Measurements from ENCODE around the gene NCOR1. TPM values are rescaled to one million over a fixed set of nuclear protein-coding genes. Genes with fewer than 3 reads are reported as not detected.
"Not testable (repeated sequence)": the region's sequence is repeated elsewhere in the genome, so short reads cannot be mapped to it uniquely, and the experiment has no call there.

NCOR1 gene
- total and polyA plus RNA-seq, 8 donors: 36.7 to 123 (median 49.5) TPM

DNA sequence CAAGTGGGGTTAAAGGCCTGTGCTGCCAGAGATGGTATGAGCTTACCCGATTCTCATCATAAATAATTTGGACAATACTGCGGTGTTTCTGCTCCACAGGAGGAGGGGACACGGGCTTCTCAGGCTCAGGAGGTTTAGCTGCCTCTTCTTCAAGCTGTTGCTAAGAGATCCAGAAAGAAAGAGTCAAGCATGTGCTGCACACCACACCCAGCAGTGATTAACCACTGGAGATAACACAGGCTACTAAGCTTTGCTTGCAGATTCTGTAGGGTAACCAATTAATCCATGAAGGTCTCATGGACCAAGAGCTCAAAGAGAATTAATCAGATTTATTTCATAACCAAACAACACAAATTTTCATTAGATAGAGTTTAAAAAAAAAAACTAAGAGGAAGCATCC, 56.6 kb downstream of the NCOR1 start:
- no peak for ATAC-seq
- Histone ChIP-seq H3K4me1 (no peaks in the 10 kb centered on the region), H3K9me3 (no peaks in the 10 kb centered on the region), H3K27me3 (no peaks in the 10 kb centered on the region), H3K36me3 (peaks cover 0 to 12% (median 5%) of the 10 kb centered on the region in 3 donors), H3K4me3 (no peak overlapping the region), H3K27ac (no peak overlapping the region)
- TF ChIP-seq, protein P1, sequence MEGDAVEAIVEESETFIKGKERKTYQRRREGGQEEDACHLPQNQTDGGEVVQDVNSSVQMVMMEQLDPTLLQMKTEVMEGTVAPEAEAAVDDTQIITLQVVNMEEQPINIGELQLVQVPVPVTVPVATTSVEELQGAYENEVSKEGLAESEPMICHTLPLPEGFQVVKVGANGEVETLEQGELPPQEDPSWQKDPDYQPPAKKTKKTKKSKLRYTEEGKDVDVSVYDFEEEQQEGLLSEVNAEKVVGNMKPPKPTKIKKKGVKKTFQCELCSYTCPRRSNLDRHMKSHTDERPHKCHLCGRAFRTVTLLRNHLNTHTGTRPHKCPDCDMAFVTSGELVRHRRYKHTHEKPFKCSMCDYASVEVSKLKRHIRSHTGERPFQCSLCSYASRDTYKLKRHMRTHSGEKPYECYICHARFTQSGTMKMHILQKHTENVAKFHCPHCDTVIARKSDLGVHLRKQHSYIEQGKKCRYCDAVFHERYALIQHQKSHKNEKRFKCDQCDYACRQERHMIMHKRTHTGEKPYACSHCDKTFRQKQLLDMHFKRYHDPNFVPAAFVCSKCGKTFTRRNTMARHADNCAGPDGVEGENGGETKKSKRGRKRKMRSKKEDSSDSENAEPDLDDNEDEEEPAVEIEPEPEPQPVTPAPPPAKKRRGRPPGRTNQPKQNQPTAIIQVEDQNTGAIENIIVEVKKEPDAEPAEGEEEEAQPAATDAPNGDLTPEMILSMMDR (IDR thresholded peaks at IDR 0.05): no peak
- intact Hi-C loops (cut with DNase I): no loop called here
- 90 to 91% methylated on average over 3 of the region's 3 CpGs for WGBS, 2 donors
- no peak for FAIRE-seq
- DNase-seq: no peak

DNA sequence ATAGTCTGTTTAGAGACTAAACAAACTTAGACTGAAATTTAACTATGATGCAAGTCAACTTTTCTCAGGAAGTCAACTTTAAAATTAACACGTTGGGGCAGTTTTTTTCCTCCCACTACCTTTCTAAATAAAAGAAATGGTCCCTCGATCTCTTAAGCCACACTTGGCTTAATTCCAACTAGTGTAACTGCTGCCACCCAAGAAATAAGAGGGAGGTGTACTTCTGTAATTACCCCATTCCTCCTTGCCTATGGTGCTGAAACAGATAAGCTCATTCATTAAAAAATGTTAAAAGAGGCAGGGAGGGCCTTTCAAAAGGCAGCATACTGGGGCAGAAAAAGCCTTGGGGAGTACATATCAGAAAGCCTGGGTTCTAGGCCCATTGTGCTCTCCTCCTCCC, 59.8 kb downstream of the NCOR1 start:
- H3K27me3 ChIP-seq: no peaks in the 10 kb centered on the region
- H3K27ac ChIP-seq: no peak overlapping the region
- DNase-seq (no peak), ATAC-seq (no peak), FAIRE-seq (no peak)
- H3K4me3 ChIP-seq: no peak overlapping the region
- peaks cover 0 to 34% (median 5%) of the 10 kb centered on the region in 3 donors for H3K36me3 ChIP-seq
- TF ChIP-seq, protein P1 (IDR thresholded peaks at IDR 0.05): no peak
- intact Hi-C loops (cut with DNase I): no loop called here
- no peaks in the 10 kb centered on the region for H3K4me1 ChIP-seq
- no peaks in the 10 kb centered on the region for H3K9me3 ChIP-seq
- 57 to 61% methylated on average over 2 of the region's 2 CpGs for WGBS, 2 donors

DNA sequence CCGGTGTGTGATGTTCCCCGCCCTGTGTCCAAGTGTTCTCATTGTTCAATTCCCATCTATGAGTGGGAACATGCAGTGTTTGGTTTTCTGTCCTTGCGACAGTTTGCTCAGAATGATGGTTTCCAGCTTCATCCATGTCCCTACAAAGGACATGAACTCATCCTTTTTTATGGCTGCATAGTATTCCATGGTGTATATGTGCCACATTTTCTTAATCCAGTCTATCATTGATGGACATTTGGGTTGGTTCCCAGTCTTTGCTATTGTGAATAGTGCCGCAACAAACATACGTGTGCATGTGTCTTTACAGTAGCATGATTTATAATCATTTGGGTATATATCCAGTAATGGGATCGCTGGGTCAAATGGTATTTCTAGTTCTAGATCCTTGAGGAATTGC, 63.0 kb downstream of the NCOR1 start:
- peaks cover 0 to 29% (median 0%) of the 10 kb centered on the region in 3 donors for H3K36me3 ChIP-seq
- 81 to 92% methylated on average over 6 of the region's 6 CpGs for WGBS, 2 donors
- H3K4me1 ChIP-seq; FAIRE-seq; H3K27me3 ChIP-seq; H3K27ac ChIP-seq; H3K4me3 ChIP-seq; DNase-seq; ATAC-seq; H3K9me3 ChIP-seq; intact Hi-C loops (cut with DNase I): not testable (repeated sequence)

DNA sequence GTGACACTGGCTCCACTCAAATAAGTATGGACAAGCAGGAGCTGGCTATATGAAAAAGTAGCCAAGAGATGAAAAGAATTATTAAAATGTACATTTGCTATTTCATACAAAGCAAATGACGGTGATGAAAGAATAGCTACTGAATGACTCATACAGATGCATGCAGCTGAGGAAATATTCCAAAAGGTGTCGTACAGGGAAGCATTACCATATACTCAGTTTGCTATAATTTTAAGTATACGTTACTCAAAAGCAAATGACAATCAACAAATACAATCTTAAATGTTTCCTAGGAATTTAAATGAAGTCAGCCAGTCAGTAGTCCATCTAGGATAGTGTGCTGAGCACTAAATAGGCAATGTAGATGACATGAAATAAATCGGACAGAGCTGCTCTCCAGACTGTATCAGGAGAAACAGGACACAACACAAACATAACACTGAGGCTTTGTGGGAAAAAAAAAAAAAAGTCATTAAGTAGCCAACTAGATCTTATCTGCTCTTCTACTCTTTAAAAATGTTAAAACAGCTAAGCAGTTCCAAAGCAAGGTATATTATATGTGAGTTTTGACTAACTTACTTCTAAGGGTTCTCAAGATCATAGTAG, 65.0 kb downstream of the NCOR1 start:
- Histone ChIP-seq H3K27me3 (no peaks in the 10 kb centered on the region), H3K27ac (no peak overlapping the region), H3K36me3 (peaks cover 0 to 29% (median 0%) of the 10 kb centered on the region in 3 donors), H3K4me1 (no peaks in the 10 kb centered on the region), H3K4me3 (no peak overlapping the region), H3K9me3 (no peaks in the 10 kb centered on the region)
- intact Hi-C loops (cut with DNase I): no loop called here
- TF ChIP-seq, protein P1 (IDR thresholded peaks at IDR 0.05): no peak
- DNase-seq (no peak), FAIRE-seq (no peak), ATAC-seq (peak in 1 of 4 donors; percentile 28)
- WGBS, 2 donors: 86 to 87% methylated on average over 4 of the region's 4 CpGs

DNA sequence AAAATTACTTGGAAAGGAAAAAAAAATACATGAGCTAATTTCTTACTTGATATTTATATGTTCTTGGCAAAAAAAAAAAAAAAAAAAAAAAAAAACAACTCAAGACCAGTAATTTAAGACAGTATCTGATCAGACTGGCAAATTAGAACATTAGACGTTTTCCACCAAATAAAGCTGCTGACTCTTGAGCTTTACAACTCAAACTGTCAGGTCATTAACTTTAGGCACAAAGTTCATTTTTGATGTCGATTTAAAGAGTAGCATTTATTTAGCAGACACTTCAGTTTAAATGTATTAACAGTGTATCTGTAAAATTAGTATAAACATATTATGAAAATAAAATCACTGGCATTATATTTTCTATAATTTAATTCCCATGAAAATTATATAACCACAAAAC, 66.7 kb downstream of the NCOR1 start:
- peaks cover 0 to 22% (median 0%) of the 10 kb centered on the region in 3 donors for H3K36me3 ChIP-seq
- no peak for FAIRE-seq
- no peak for ATAC-seq

DNA sequence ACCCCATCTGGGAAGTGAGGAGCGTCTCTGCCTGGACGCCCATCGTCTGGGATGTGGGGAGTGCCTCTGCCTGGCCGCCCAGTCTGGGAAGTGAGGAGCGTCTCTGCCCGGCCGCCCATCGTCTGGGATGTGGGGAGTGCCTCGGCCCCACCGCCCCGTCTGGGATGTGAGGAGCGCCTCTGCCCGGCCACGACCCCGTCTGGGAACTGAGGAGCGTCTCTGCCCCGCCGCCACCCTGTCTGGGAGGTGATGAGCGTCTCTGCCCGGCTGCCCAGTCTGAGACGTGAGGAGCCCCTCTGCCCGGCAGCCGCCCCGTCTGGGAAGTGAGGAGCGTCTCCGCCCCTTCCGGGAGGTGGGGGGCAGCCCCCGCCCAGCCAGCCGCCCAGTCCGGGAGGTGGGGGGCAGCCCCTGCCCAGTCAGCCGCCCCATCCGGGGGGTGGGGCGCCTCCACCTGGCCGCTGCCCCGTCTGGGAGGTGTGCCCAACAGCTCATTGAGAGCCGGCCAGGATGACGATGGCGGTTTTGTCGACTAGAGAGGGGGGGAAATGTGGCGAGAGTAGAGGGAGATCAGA, 69.9 kb downstream of the NCOR1 start:
- H3K9me3 ChIP-seq; H3K4me3 ChIP-seq; H3K27ac ChIP-seq; H3K27me3 ChIP-seq; H3K36me3 ChIP-seq; ATAC-seq; intact Hi-C loops (cut with DNase I); FAIRE-seq: not testable (repeated sequence)
- WGBS, 2 donors: 97% methylated on average over 36 to 40 of the region's 40 CpGs
- H3K4me1 ChIP-seq: peaks cover 21 to 25% (median 23%) of the 10 kb centered on the region in 3 donors
- DNase-seq: peak in 1 of 6 donors; percentile 27

More for the DNA sequence above, 66.7 kb downstream of the NCOR1 start:
- DNase-seq: no peak
- Histone ChIP-seq H3K9me3 (no peaks in the 10 kb centered on the region), H3K4me3 (no peak overlapping the region), H3K27me3 (no peaks in the 10 kb centered on the region), H3K27ac (no peak overlapping the region), H3K4me1 (no peaks in the 10 kb centered on the region)
- intact Hi-C loops (cut with DNase I): no loop called here
- 87 to 90% methylated on average over 2 of the region's 2 CpGs for WGBS, 2 donors
- TF ChIP-seq, protein P1 (IDR thresholded peaks at IDR 0.05): no peak

Measured in pancreas (tissue), 10 donors.